G401 (cell line): ENCODE measurements around the gene FOSL1. TPM values are rescaled to one million over a fixed set of nuclear protein-coding genes. Genes with fewer than 3 reads are reported as not detected.

Source experiments
- DNase-seq: peaks from one replicate; pipeline ENCODE4 v3.0.0-alpha.2; 2015; ENCODE audit warnings: low spot score
- in situ Hi-C: cut with HindIII; loops from 2 replicates; pipeline ENCODE4 v1.10.0; 2016; ENCODE audit warnings: low sequenced_read_pairs, mixed read lengths
- total RNA-seq: library from RNA; depleted of rRNA; stranded (reverse); fragments of >200 nt; shearing (Covaris generic); gene quantifications from 2 replicates; pipeline ENCODE4 v1.2.3, GENCODE V29; 2014

Gene FOSL1
- total RNA-seq, 1 experiment from 2014 or later, result 30.8 TPM

- peak; percentile 75 for DNase-seq
- in situ Hi-C loops, result no loop called here
Measured at GRCh38 chr11:65868076-65868667, 32.0 kb downstream of the FOSL1 start.

DNA sequence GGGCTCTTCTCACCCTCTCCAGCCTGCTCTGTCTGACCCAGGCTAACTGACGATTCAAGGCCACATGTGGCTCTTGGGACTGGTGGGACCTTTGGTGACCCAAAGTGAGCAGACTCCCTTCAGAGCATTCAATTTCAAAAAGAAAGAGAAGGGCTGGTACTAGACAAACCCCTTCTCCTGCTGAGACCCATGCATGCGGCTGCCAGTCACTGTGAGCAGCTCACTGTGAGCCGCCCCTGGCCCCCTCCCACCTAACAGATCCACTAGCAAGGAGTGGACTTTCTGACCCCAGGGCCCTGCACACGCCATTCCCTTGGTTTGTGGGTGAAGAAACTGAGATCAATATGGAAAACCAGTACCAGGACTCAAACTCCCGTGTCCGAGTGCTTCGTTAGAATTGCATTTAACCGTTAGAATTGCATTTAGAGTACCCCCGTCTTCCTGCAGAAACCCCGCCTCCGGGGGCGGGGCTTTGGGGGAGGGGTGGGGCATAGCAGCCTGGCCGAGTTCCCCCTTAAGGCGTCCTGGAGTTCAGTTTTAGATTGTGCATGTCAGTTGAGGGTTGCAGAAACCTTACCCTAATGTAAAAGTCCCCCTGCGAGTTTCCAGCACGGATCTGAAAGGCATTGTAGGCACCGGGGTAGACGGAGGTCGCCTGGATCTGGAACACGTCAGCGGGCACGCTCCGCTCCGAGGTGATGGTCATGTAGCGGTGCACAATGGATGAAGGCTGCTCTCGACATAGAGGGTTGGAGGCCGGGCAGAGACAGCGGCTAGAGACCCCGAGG, 32.7 kb downstream of the FOSL1 start:
- DNase-seq, result no peak
- in situ Hi-C loops, result no loop called here

- in situ Hi-C loops, result no loop called here
- DNase-seq, result no peak
Measured at GRCh38 chr11:65866509-65867283, 33.5 kb downstream of the FOSL1 start.

DNA sequence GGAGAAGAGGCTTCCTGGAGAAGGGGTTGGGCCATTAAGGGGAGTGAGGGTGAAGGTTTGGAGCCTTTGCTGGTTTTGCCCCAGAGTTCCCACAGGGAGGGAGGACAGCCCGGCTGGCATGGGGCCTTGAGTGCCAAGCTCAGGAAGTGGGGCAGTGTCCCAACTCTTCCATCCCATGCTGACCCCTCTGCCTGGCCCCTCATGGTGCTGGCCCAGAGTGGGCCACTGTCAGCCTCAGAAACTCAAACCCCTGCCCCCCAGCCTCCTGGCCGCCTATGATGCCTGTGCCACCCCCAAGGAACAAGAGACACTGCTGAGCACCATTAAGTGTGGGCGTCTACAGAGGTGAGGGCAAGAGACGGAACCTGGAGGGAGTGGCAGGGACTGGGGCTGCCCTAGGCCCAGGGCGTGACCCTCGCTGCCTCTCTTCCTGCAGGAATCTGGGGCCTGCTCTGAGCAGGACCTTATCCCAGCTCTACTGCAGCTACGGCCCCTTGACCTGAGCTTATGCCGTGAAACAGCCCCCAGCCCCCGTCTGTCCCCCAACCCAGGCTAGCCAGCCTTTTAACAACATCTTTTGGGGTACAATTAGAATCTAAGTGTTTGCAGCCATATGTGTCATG, 34.5 kb downstream of the FOSL1 start:
- in situ Hi-C loops, result no loop called here
- no peak for DNase-seq

DNA sequence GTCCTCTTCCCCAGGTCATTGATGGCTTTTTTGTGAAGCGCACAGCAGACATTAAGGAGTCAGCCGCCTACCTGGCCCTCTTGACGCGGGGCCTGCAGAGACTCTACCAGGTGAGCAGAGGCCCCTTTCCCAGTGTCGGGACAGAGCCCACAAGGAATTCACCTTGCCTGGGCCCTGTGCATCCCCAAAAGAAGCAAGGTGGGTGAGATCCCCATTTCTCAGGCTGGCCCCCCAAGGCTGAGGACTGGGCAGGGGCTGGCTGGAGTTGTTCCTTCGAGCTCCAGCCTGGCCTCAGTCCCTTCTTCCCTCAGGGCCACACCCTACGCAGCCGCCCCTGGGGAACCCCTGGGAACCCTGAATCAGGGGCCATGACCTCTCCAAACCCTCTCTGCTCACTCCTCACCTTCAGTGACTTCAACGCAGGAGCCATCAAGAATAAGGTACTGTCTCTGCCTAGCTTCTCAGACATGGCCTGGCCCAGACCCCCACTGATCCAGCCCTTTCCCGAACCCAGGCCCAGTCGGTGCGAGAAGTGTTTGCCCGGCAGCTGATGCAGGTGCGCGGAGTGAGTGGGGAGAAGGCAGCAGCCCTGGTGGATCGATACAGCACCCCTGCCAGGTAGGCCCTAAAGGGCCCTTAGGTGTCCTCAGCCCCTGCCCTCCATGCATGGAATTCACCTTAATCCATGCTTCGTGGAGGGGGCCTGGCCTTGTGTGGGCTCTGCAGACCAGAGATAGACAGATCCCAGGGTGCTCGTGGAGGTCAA, 35.3 kb downstream of the FOSL1 start:
- DNase-seq, result no peak
- in situ Hi-C loops, result no loop called here

GRCh38 chr11:65863889-65864705, 36.1 kb downstream of the FOSL1 start:
- no peak for DNase-seq
- in situ Hi-C loops, result no loop called here

- in situ Hi-C loops, result no loop called here
Measured at GRCh38 chr11:65862941-65863888, 37.0 kb downstream of the FOSL1 start.

GRCh38 chr11:65862191-65862735, 37.9 kb downstream of the FOSL1 start:
- in situ Hi-C loops, result no loop called here
- no peak for DNase-seq

More at GRCh38 chr11:65862941-65863888, 37.0 kb downstream of the FOSL1 start:
- DNase-seq, result no peak

GRCh38 chr11:65861533-65862183, 38.5 kb downstream of the FOSL1 start:
- DNase-seq, result no peak
- in situ Hi-C loops, result no loop called here

GRCh38 chr11:65861165-65861505, 39.1 kb downstream of the FOSL1 start:
- in situ Hi-C loops, result no loop called here
- no peak for DNase-seq

GRCh38 chr11:65860278-65861164, 39.7 kb downstream of the FOSL1 start, which contains the start of gene MUS81:
Gene MUS81 (plus strand): TSS chr11:65860433. CDS start chr11:65860754, 321 bp downstream.
- DNase-seq, result peak; percentile 97
- in situ Hi-C loops, result no loop called here

DNA sequence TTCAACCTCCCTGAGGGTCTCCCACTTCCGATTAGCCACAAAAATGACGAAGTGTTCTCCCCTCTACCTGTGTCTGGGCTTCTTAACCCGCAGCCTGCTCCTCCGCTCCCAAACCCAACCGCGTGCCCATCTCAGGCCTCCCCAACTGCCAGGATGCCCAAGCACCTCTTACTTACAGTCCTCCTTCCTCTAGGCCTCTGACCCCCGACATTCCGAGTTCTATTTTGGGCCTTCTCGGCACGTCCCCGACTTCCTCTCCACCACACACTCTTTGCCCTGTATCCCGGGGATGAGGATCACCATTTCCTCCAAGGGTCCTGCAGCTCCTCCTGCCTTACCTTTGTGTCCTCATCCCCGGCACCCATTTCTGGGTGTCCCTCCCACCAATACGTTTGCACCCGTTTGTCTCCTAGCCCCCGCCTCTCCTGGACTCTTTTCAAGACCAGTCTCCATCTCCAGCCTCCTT, 40.3 kb downstream of the FOSL1 start:
- DNase-seq, result no peak
- in situ Hi-C loops, result no loop called here

GRCh38 chr11:65859095-65859811, 40.9 kb downstream of the FOSL1 start:
- DNase-seq, result peak; percentile 99

DNA sequence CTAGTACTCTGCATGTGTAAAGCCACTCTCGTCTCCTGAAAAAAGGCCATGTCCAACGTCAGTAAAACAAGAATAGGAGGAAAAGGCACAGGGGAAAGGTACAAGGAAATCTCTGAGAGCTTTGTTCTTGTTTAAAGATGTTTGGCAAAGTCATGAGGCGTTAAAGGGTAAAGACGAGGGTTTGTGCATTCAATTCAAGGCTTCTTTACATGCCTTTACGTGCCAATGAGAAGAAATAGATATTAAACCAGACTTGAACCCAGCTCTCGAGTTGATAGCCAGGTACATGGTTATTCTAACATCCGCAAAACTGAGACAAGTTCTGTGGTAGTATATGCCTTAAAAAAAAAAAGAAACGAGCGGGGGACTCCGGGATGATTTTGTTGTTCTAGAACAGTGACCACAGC, 41.5 kb downstream of the FOSL1 start:
- DNase-seq, result no peak
- in situ Hi-C loops, result no loop called here

More at GRCh38 chr11:65859095-65859811, 40.9 kb downstream of the FOSL1 start:
- in situ Hi-C loops, result no loop called here
